Keratinocyte (primary cell): ENCODE data around the gene MAP4K1. TPM values are rescaled to one million over a fixed set of nuclear protein-coding genes. Genes with fewer than 3 reads are reported as not detected.

Source experiments
- DNase-seq: peaks from one replicate; pipeline ENCODE4 v3.0.0-alpha.2; 2011; ENCODE audit warnings: low read depth, missing footprints, low spot score
- FAIRE-seq: peaks from 2 replicates; lab custom pipeline; 2011; peaks lifted over from hg19 to GRCh38; lab: Jason Lieb, UNC
- H2AFZ ChIP-seq: 2 replicates; pipeline ENCODE4 v1.6.0; 2012; ENCODE audit warnings: low read length, control low read depth, inconsistent platforms; ENCODE audit not compliant: control insufficient read depth
- H3K27ac ChIP-seq: 2 replicates; pipeline ENCODE4 v1.5.1; 2011; ENCODE audit warnings: low read length; ENCODE audit not compliant: control insufficient read depth, insufficient read depth
- H3K27me3 ChIP-seq: 3 replicates; pipeline ENCODE4 v1.6.0; 2011; ENCODE audit warnings: low read length; ENCODE audit not compliant: control insufficient read depth, insufficient read depth; ENCODE audit errors: extremely low read depth
- H3K36me3 ChIP-seq, 2 experiments: 2 replicates in 1 of 2; 3 replicates in 1 of 2; pipeline ENCODE4 v1.5.1; 2011; ENCODE audit warnings: low read length in 2 of 2, mild to moderate bottlenecking in 1 of 2; ENCODE audit not compliant: control insufficient read depth in 2 of 2, insufficient read depth in 2 of 2; ENCODE audit errors: extremely low read depth in 1 of 2
- H3K4me1 ChIP-seq: 3 replicates; pipeline ENCODE4 v1.5.1; 2011; ENCODE audit warnings: low read length; ENCODE audit not compliant: control insufficient read depth, insufficient read depth; ENCODE audit errors: extremely low read depth
- H3K4me2 ChIP-seq: 3 replicates; pipeline ENCODE4 v1.6.0; 2011; ENCODE audit warnings: low read depth, low read length; ENCODE audit not compliant: control insufficient read depth, insufficient read depth; ENCODE audit errors: extremely low read depth
- H3K4me3 ChIP-seq, 3 experiments: fragments of 200-600 bp in 1 of 3; sonication (generic) in 1 of 3; 2 replicates in 2 of 3; 3 replicates in 1 of 3; pipeline ENCODE4 v1.5.1; 2011 to 2016; ENCODE audit warnings: low read length in 3 of 3, mild to moderate bottlenecking in 3 of 3, control low read depth in 2 of 3, inconsistent platforms in 1 of 3, low read depth in 1 of 3, mixed read lengths in 1 of 3, mixed run types in 1 of 3, moderate library complexity in 1 of 3; ENCODE audit not compliant: control insufficient read depth in 2 of 3, insufficient read depth in 2 of 3; ENCODE audit errors: extremely low read depth in 1 of 3
- H3K79me2 ChIP-seq: 2 replicates; pipeline ENCODE4 v1.6.0; 2012; ENCODE audit warnings: low read length; ENCODE audit not compliant: control insufficient read depth, insufficient read depth
- H3K9ac ChIP-seq: 3 replicates; pipeline ENCODE4 v1.6.0; 2011; ENCODE audit warnings: low read length; ENCODE audit not compliant: control insufficient read depth, insufficient read depth; ENCODE audit errors: extremely low read depth
- H3K9me1 ChIP-seq: 3 replicates; pipeline ENCODE4 v1.6.0; 2011; ENCODE audit warnings: low read length; ENCODE audit not compliant: control insufficient read depth, insufficient read depth; ENCODE audit errors: extremely low read depth
- H3K9me3 ChIP-seq: 2 replicates; pipeline ENCODE4 v1.5.1; 2012; ENCODE audit warnings: low read depth, low read length; ENCODE audit not compliant: control insufficient read depth
- H4K20me1 ChIP-seq: 3 replicates; pipeline ENCODE4 v1.6.0; 2011; ENCODE audit warnings: low read length; ENCODE audit not compliant: control insufficient read depth, insufficient read depth; ENCODE audit errors: extremely low read depth
- EZH2 ChIP-seq: IDR thresholded peaks from one replicate; pipeline ENCODE4 v1.6.1; 2012; ENCODE audit warnings: inconsistent platforms, mild to moderate bottlenecking, low read length, moderate library complexity
- dilution Hi-C: fragments of 300-500 bp; cut with MboI; formaldehyde crosslinking; loops from one replicate; pipeline ENCODE4 v1.7.0; 2020; ENCODE audit warnings: low sequenced_read_pairs; ENCODE audit not compliant: extremely low pct_ligation_motif_present
- polyA plus RNA-seq, 5 experiments: library from polyadenylated mRNA; depleted of rRNA in 3 of 5; stranded (reverse) in 3 of 5; stranded (forward) in 1 of 5; unstranded in 1 of 5; fragments of >200 nt; gene quantifications; 1 replicate in 1 of 5; 2 replicates in 3 of 5; 3 replicates in 1 of 5; pipeline versions ENCODE4 v1.2.1 to v1.2.3, GENCODE V29; 2011 to 2012; ENCODE audit warnings: missing spikeins in 2 of 5, low read depth in 1 of 5, low replicate concordance in 1 of 5
- TF ChIP-seq, protein P1 (sequence below), 3 experiments: IDR thresholded peaks in 1 of 3; conservative IDR thresholded peaks in 1 of 3; optimal IDR thresholded peaks in 1 of 3; 2 replicates in 2 of 3; 3 replicates in 1 of 3; pipeline versions ENCODE3 to v1.5.1; 2011; ENCODE audit warnings: low read length in 3 of 3, mild to moderate bottlenecking in 3 of 3, moderate library complexity in 2 of 3, control low read depth in 1 of 3, inconsistent platforms in 1 of 3; ENCODE audit not compliant: insufficient read depth in 2 of 3; ENCODE audit errors: extremely low read depth in 1 of 3

MAP4K1 gene
- polyA plus RNA-seq, 1 donor (not counting 4 experiments of a cell fraction or from before 2014, with no cell fraction given) = 0.25 TPM

DNA sequence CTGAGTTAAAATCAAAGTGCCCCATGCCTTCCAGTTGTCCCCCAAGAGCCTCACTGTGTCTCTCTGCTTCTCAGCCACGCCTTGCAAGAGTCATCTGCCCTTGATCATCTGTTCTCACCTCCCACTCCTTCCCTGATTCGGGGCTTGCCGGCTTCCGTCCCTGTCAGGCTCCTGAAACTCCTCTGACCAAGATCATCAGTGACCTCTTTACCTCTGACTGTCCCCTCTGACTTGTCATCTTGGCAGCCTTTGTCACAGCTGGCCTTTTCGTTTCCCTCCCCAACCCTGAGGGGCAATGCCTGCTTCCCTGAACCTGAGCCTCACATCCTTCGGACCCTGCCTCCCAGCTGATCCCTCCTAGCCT lies 66.3 kb downstream of the MAP4K1 start:
- Histone ChIP-seq H3K27ac (no peak overlapping the region), H3K9me3 (no peaks in the 10 kb centered on the region), H3K79me2 (no peaks in the 10 kb centered on the region), H4K20me1 (no peaks in the 10 kb centered on the region), H3K9ac (no peak overlapping the region), H3K4me2 (no peak overlapping the region), H2AFZ (no peak overlapping the region), H3K4me1 (no peaks in the 10 kb centered on the region), H3K4me3 (no peak overlapping the region), H3K36me3 (no peaks in the 10 kb centered on the region), H3K9me1 (no peaks in the 10 kb centered on the region), H3K27me3 (no peaks in the 10 kb centered on the region)
- FAIRE-seq (no peak), DNase-seq (no peak)
- TF ChIP-seq, protein P1, sequence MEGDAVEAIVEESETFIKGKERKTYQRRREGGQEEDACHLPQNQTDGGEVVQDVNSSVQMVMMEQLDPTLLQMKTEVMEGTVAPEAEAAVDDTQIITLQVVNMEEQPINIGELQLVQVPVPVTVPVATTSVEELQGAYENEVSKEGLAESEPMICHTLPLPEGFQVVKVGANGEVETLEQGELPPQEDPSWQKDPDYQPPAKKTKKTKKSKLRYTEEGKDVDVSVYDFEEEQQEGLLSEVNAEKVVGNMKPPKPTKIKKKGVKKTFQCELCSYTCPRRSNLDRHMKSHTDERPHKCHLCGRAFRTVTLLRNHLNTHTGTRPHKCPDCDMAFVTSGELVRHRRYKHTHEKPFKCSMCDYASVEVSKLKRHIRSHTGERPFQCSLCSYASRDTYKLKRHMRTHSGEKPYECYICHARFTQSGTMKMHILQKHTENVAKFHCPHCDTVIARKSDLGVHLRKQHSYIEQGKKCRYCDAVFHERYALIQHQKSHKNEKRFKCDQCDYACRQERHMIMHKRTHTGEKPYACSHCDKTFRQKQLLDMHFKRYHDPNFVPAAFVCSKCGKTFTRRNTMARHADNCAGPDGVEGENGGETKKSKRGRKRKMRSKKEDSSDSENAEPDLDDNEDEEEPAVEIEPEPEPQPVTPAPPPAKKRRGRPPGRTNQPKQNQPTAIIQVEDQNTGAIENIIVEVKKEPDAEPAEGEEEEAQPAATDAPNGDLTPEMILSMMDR (optimal IDR thresholded peaks at IDR 0.05 in 1 of 3, IDR thresholded peaks at IDR 0.05 in 1 of 3, conservative IDR thresholded peaks at IDR 0.05 in 1 of 3; ENCODE audit: extremely low read depth in 1 of 3, insufficient read depth in 2 of 3, low read length in 3 of 3) = no peak
- no peak for TF ChIP-seq EZH2
- dilution Hi-C loops = no loop called here

DNA sequence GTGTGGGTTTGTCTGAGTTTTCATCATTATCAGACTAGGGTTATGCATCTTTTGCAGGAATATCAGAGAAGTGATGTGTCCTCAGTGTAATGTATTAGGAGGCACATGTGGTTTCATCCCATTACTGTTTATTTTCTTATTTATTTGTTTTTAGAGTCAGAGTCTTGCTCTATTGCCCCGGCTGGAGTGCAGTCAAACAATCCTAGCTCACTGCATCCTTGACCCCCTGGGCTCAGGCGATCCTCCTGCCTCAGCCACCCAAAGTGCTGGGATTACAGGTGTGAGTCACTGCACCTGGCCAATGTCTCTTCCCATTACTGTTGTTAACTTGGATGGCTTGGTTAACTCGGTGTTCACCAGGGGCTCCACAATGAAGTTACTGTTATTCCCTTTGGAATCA lies 67.4 kb downstream of the MAP4K1 start:
- DNase-seq (no peak), FAIRE-seq (no peak)
- dilution Hi-C loops = no loop called here

More for the DNA sequence above, 67.4 kb downstream of the MAP4K1 start:
- no peaks in the 10 kb centered on the region for H4K20me1 ChIP-seq
- H3K9me3 ChIP-seq = no peaks in the 10 kb centered on the region
- no peaks in the 10 kb centered on the region for H3K27me3 ChIP-seq
- no peaks in the 10 kb centered on the region for H3K36me3 ChIP-seq
- H2AFZ ChIP-seq = no peak overlapping the region
- no peak overlapping the region for H3K4me2 ChIP-seq
- H3K4me1 ChIP-seq = peaks cover under 1% of the 10 kb centered on the region
- no peaks in the 10 kb centered on the region for H3K9me1 ChIP-seq
- H3K9ac ChIP-seq = no peak overlapping the region
- H3K27ac ChIP-seq = no peak overlapping the region
- no peaks in the 10 kb centered on the region for H3K79me2 ChIP-seq
- TF ChIP-seq, protein P1 (optimal IDR thresholded peaks at IDR 0.05 in 1 of 3, IDR thresholded peaks at IDR 0.05 in 1 of 3, conservative IDR thresholded peaks at IDR 0.05 in 1 of 3; ENCODE audit: extremely low read depth in 1 of 3, insufficient read depth in 2 of 3, low read length in 3 of 3) = no peak
- no peak overlapping the region for H3K4me3 ChIP-seq
